CD4-positive, alpha-beta T cell (primary cell): ENCODE results near the gene LMOD1. TPM values are rescaled to one million over a fixed set of nuclear protein-coding genes. Genes with fewer than 3 reads are reported as not detected.

Experiments used
- ATAC-seq: fragments of 200-7000 bp; cut with Tn5 transposase; one replicate; pipeline ENCODE4 v1.10.0; 2022; ENCODE audit warnings: mild to moderate bottlenecking; ENCODE audit not compliant: poor library complexity
- CTCF ChIA-PET: fragments of 350-600 bp; sonication (Branson Sonifier 250); formaldehyde crosslinking; loops from one replicate; lab custom pipeline; 2021; ENCODE audit warnings: antibody characterized with exemption, inconsistent platforms; lab: Charles Lee
- POLR2A ChIA-PET: fragments of 350-600 bp; sonication (Branson Sonifier 250); formaldehyde crosslinking; loops from one replicate; lab custom pipeline; 2021; ENCODE audit warnings: antibody characterized with exemption, inconsistent platforms; lab: Charles Lee
- DNase-seq, 14 experiments: peaks; one replicate each; pipeline ENCODE4 v3.0.0-alpha.2; 2013 to 2020; ENCODE audit warnings: mixed read lengths in 2 of 14
- H3K27ac ChIP-seq, 2 donors: one replicate each; pipeline versions ENCODE4 v1.5.1 to v1.7.0; 2013; ENCODE audit warnings: low read length in 2 of 2, low read depth in 1 of 2, mild to moderate bottlenecking in 1 of 2
- H3K27me3 ChIP-seq, 2 experiments: 1 replicate in 1 of 2; 2 replicates in 1 of 2; pipeline versions ENCODE4 v1.6.1 to v1.7.0; 2013; ENCODE audit warnings: low read length in 2 of 2, control low read depth in 1 of 2, mild to moderate bottlenecking in 1 of 2, moderate library complexity in 1 of 2; ENCODE audit not compliant: insufficient read depth in 2 of 2, control insufficient read depth in 1 of 2
- H3K36me3 ChIP-seq: one replicate; pipeline ENCODE4 v1.6.1; 2013; ENCODE audit warnings: low read length, control low read depth; ENCODE audit not compliant: insufficient read depth
- H3K4me1 ChIP-seq: one replicate; pipeline ENCODE4 v1.6.1; 2013; ENCODE audit warnings: low read length, control low read depth; ENCODE audit not compliant: insufficient read depth
- H3K4me3 ChIP-seq: one replicate; pipeline ENCODE4 v1.5.1; 2013; ENCODE audit warnings: mild to moderate bottlenecking, low read length, moderate library complexity
- H3K9me3 ChIP-seq, 2 experiments: 1 replicate in 1 of 2; 2 replicates in 1 of 2; pipeline versions ENCODE4 v1.6.1 to v1.7.0; 2013; ENCODE audit warnings: low read length in 2 of 2, mild to moderate bottlenecking in 2 of 2, control low read depth in 1 of 2, moderate library complexity in 1 of 2; ENCODE audit not compliant: control insufficient read depth in 1 of 2, insufficient read depth in 1 of 2
- H3K27ac Mint-ChIP-seq: one replicate; pipeline ENCODE4 v1.8.0; 2020; ENCODE audit warnings: mixed read lengths
- H3K27me3 Mint-ChIP-seq: one replicate; pipeline ENCODE4 v1.8.0; 2021; ENCODE audit warnings: mixed read lengths
- H3K36me3 Mint-ChIP-seq: one replicate; pipeline ENCODE4 v1.8.0; 2021; ENCODE audit warnings: low read depth, mixed read lengths
- H3K4me1 Mint-ChIP-seq: one replicate; pipeline ENCODE4 v1.8.0; 2021; ENCODE audit warnings: low read depth, mixed read lengths
- H3K4me3 Mint-ChIP-seq: one replicate; pipeline ENCODE4 v1.8.0; 2020; ENCODE audit warnings: mild to moderate bottlenecking, mixed read lengths
- H3K9me3 Mint-ChIP-seq: one replicate; pipeline ENCODE4 v1.8.0; 2020; ENCODE audit warnings: mixed read lengths
- CTCF ChIP-seq: fragments of 200-600 bp; IDR thresholded peaks from one replicate; pipeline ENCODE4 v1.8.0; 2022; ENCODE audit warnings: antibody characterized with exemption, mild to moderate bottlenecking
- intact Hi-C, 2 experiments: fragments of 100-400 bp; cut with DNase I in 1 of 2; cut with micrococcal nuclease in 1 of 2; formaldehyde crosslinking; loops; one replicate each; pipeline versions ENCODE4 v1.15.1 to v1.9.0; 2023 to 2025; cut with DNase I, micrococcal nuclease
- total RNA-seq, 174 experiments: library from RNA in 2 of 174; stranded (reverse) in 2 of 174; gene quantifications; one replicate each; pipeline ENCODE4 v1.2.3 and lab custom pipeline; 2021 to 2026

The LMOD1 gene
- total RNA-seq, 2 experiments from 2014 or later = not detected

GRCh38 chr1:201925301-201925567 is 21.1 kb downstream of the LMOD1 start:
- no peak for ATAC-seq
- Histone ChIP-seq H3K4me1 (no peaks in the 10 kb centered on the region), H3K36me3 (no peaks in the 10 kb centered on the region), H3K27me3 (peaks cover 5 to 7% of the 10 kb centered on the region in 2 experiments), H3K27ac (no peak overlapping the region), H3K9me3 (no peaks in the 10 kb centered on the region), H3K4me3 (no peak overlapping the region)
- no peak for TF ChIP-seq CTCF
- H3K4me1 Mint-ChIP-seq = no peaks in the 10 kb centered on the region
- ChIA-PET POLR2A (no interaction called here), CTCF (no interaction called here)
- H3K36me3 Mint-ChIP-seq = no peaks in the 10 kb centered on the region
- peaks cover 16% of the 10 kb centered on the region for H3K27me3 Mint-ChIP-seq
- no peaks in the 10 kb centered on the region for H3K9me3 Mint-ChIP-seq
- H3K4me3 Mint-ChIP-seq = no peak overlapping the region
- no peak for DNase-seq
- no peak overlapping the region for H3K27ac Mint-ChIP-seq
- intact Hi-C loops = no loop called here

GRCh38 chr1:201921952-201922558 is 24.3 kb downstream of the LMOD1 start:
- no peak overlapping the region for H3K27ac ChIP-seq
- POLR2A ChIA-PET = interaction anchor here (0.7 kb wide), 1 partner anchor 20 kb away, joined by 3 read pairs; no protein-coding TSS in a partner anchor

GRCh38 chr1:201918343-201918742 is 28.0 kb downstream of the LMOD1 start:
- H3K4me3 Mint-ChIP-seq = no peak overlapping the region
- H3K4me1 Mint-ChIP-seq = no peaks in the 10 kb centered on the region
- peaks cover 27% of the 10 kb centered on the region for H3K27me3 Mint-ChIP-seq
- intact Hi-C loops = loop anchor here in 1 of 2 experiments (5.0 kb wide), 1 partner anchor 579 kb away; no protein-coding TSS in a partner anchor
- H3K36me3 Mint-ChIP-seq = no peaks in the 10 kb centered on the region
- ChIA-PET POLR2A (no interaction called here), CTCF (no interaction called here)
- ATAC-seq = no peak
- TF ChIP-seq CTCF = no peak
- no peaks in the 10 kb centered on the region for H3K9me3 Mint-ChIP-seq
- Histone ChIP-seq H3K36me3 (no peaks in the 10 kb centered on the region), H3K4me3 (no peak overlapping the region), H3K27me3 (peaks cover 0 to 2% of the 10 kb centered on the region in 2 experiments), H3K4me1 (no peaks in the 10 kb centered on the region), H3K27ac (no peak overlapping the region), H3K9me3 (no peaks in the 10 kb centered on the region)
- DNase-seq = no peak
- H3K27ac Mint-ChIP-seq = no peak overlapping the region

More at GRCh38 chr1:201921952-201922558, 24.3 kb downstream of the LMOD1 start:
- no peaks in the 10 kb centered on the region for H3K9me3 Mint-ChIP-seq
- no peak overlapping the region for H3K4me3 Mint-ChIP-seq
- Histone ChIP-seq H3K4me1 (no peaks in the 10 kb centered on the region), H3K4me3 (no peak overlapping the region), H3K27me3 (peaks cover 0 to 2% of the 10 kb centered on the region in 2 experiments), H3K9me3 (no peaks in the 10 kb centered on the region), H3K36me3 (no peaks in the 10 kb centered on the region)
- DNase-seq (no peak), ATAC-seq (no peak)
- intact Hi-C loops = no loop called here
- no peaks in the 10 kb centered on the region for H3K4me1 Mint-ChIP-seq
- no peak overlapping the region for H3K27ac Mint-ChIP-seq
- H3K36me3 Mint-ChIP-seq = no peaks in the 10 kb centered on the region
- CTCF ChIA-PET = no interaction called here
- no peak for TF ChIP-seq CTCF
- peaks cover 22% of the 10 kb centered on the region for H3K27me3 Mint-ChIP-seq
